ENCODE results near the gene DHRS2.

GRCh38 chr14:23608454-23608853, 27.7 kb upstream of the DHRS2 start:
- TF ChIP-seq, protein P1, sequence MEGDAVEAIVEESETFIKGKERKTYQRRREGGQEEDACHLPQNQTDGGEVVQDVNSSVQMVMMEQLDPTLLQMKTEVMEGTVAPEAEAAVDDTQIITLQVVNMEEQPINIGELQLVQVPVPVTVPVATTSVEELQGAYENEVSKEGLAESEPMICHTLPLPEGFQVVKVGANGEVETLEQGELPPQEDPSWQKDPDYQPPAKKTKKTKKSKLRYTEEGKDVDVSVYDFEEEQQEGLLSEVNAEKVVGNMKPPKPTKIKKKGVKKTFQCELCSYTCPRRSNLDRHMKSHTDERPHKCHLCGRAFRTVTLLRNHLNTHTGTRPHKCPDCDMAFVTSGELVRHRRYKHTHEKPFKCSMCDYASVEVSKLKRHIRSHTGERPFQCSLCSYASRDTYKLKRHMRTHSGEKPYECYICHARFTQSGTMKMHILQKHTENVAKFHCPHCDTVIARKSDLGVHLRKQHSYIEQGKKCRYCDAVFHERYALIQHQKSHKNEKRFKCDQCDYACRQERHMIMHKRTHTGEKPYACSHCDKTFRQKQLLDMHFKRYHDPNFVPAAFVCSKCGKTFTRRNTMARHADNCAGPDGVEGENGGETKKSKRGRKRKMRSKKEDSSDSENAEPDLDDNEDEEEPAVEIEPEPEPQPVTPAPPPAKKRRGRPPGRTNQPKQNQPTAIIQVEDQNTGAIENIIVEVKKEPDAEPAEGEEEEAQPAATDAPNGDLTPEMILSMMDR (IDR thresholded peaks at IDR 0.05) = no peak
- TF ChIP-seq POLR2A (IDR thresholded peaks at IDR 0.05) (no peak), POLR2AphosphoS5 (IDR thresholded peaks at IDR 0.05) (no peak)
